Urinary bladder (tissue), 4 donors: ENCODE data around the gene GPR107. TPM values are rescaled to one million over a fixed set of nuclear protein-coding genes. Genes with fewer than 3 reads are reported as not detected.

Source experiments
- DNase-seq: peaks from one replicate; pipeline ENCODE4 v3.0.0-alpha.2; 2015; ENCODE audit errors: extremely low spot score
- H3K27ac ChIP-seq: one replicate; pipeline ENCODE4 v1.5.1; 2013; ENCODE audit warnings: low read depth, mild to moderate bottlenecking, moderate library complexity
- H3K36me3 ChIP-seq: one replicate; pipeline ENCODE4 v1.6.1; 2013; ENCODE audit warnings: mild to moderate bottlenecking, moderate library complexity; ENCODE audit not compliant: insufficient read depth
- H3K4me1 ChIP-seq: one replicate; pipeline ENCODE4 v1.6.1; 2013; ENCODE audit warnings: mild to moderate bottlenecking, moderate library complexity; ENCODE audit not compliant: insufficient read depth
- H3K4me3 ChIP-seq: one replicate; pipeline ENCODE4 v1.5.1; 2013; ENCODE audit warnings: low read depth, low read length
- WGBS: extraction: QIAGEN DNeasy Blood & Tissue Kit; methylation state at CpG from one replicate; pipeline ENCODE4 v1.1.7; 2013; 5-methylcytosine and 5-hydroxymethylcytosine counted together
- polyA plus RNA-seq: library from polyadenylated mRNA; stranded (reverse); fragments of 200-250 nt; gene quantifications from one replicate; pipeline ENCODE4 v1.2.3, GENCODE V29; 2013
- total RNA-seq: library from RNA; depleted of rRNA; stranded (reverse); fragments of >200 nt; gene quantifications from one replicate; pipeline ENCODE4 v1.2.3, GENCODE V29; 2014
- donor health status: healthy with polysubstance abuse.
- donor health status: healthy.

The GPR107 gene
- total and polyA plus RNA-seq, 2 donors: 27.6 to 30.1 TPM

GRCh38 chr9:130092910-130093309 lies 39.2 kb downstream of the GPR107 start:
- Histone ChIP-seq H3K27ac (no peak overlapping the region), H3K4me1 (no peaks in the 10 kb centered on the region), H3K36me3 (peaks cover 6% of the 10 kb centered on the region), H3K4me3 (no peak overlapping the region)
- WGBS: 72% methylated on average over 4 of the region's 4 CpGs
- no peak for DNase-seq

GRCh38 chr9:130095872-130096271 lies 42.2 kb downstream of the GPR107 start:
- H3K4me1 ChIP-seq: no peaks in the 10 kb centered on the region
- 80% methylated on average over 7 of the region's 7 CpGs for WGBS
- no peak overlapping the region for H3K27ac ChIP-seq
- H3K4me3 ChIP-seq: no peak overlapping the region
- peaks cover 3% of the 10 kb centered on the region for H3K36me3 ChIP-seq
- no peak for DNase-seq

DNA sequence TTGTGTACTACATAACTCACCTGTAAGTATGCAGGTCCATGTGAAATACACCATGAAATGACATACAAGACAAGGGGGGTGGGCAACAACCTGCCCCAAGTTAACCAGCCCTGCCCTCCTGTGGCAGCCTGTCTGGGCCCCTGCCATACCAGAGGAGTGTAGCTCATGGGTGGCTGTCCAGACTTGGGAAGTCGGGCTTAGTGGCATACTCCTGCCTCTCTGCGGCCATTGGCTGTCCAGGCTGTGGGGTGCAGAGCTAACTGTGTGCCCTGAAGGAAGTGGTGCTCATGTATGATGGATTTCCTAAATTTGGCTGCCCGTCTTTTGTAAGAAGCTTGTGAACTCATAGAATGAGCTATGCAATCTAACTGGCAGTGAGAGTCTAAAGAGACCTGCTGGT lies 47.0 kb downstream of the GPR107 start:
- no peak for DNase-seq
- H3K27ac ChIP-seq: no peak overlapping the region
- peaks cover 2% of the 10 kb centered on the region for H3K36me3 ChIP-seq
- no peak overlapping the region for H3K4me3 ChIP-seq
- H3K4me1 ChIP-seq: no peaks in the 10 kb centered on the region
- WGBS: 89% methylated on average over 3 of the region's 3 CpGs

- Histone ChIP-seq H3K27ac (no peak overlapping the region), H3K4me3 (no peak overlapping the region), H3K4me1 (no peaks in the 10 kb centered on the region), H3K36me3 (peaks cover 2% of the 10 kb centered on the region)
- 61% methylated on average over 9 of the region's 9 CpGs for WGBS
- DNase-seq: no peak
These were observed 48.2 kb downstream of the GPR107 start for GRCh38 chr9:130101915-130102314.

- no peak overlapping the region for H3K27ac ChIP-seq
- H3K4me1 ChIP-seq: no peaks in the 10 kb centered on the region
- H3K36me3 ChIP-seq: peaks cover 2% of the 10 kb centered on the region
- H3K4me3 ChIP-seq: no peak overlapping the region
- WGBS: 80% methylated on average over 4 of the region's 4 CpGs
- no peak for DNase-seq
These were observed 50.9 kb downstream of the GPR107 start for GRCh38 chr9:130104491-130105193.

DNA sequence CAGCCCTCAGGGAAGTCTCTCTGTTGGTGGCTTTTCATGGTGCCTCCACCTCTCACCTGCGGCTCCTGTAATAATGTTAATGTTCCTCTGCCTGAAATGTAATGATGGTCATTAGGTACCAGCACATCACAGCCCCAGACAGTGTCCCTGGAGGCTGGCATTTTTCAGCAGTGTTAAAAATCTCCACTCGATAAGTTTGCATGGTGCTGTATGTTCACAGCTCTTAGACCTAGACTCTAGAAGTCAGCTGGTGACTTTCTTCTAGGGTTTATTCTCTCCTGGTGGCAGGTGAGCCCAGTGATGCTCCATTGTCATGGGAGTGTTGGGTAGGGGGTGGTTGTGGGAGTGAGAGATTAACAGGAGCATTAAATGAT lies 53.1 kb downstream of the GPR107 start:
- H3K27ac ChIP-seq: no peak overlapping the region
- peaks cover 2% of the 10 kb centered on the region for H3K36me3 ChIP-seq
- no peaks in the 10 kb centered on the region for H3K4me1 ChIP-seq
- DNase-seq: no peak
- 94% methylated on average over 2 of the region's 2 CpGs for WGBS
- H3K4me3 ChIP-seq: no peak overlapping the region

DNA sequence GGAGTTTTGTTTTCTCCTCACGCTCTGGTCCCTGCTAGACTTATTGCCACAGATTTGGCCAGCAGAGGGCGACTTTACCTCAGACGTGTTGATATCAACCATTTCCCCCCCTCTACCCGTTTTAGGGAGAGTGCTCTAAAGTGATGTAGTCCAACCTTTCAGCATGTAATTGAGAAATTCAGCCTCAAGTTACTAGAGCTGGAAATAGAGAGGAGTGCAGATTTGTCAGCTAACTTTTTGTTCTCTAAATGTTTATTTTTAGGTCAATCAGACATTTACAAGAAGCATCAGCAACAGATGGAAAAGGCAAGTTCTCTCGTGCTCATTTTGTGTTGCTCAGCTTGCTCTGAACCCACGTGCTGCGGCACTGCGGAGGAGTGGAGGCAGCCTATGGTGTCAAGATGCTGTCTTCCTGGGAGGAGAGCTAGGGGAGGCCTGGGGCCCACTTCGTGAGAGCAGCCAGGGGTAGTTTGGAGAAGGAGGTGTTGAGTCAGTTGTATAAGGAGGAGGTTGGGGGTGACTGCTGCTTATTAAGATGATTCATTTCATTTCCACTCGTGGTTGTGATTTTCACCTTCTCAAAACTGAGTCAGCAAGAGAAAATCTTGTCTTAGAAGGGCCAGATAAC lies 53.6 kb downstream of the GPR107 start:
- 20% methylated on average over 10 of the region's 10 CpGs for WGBS
- no peaks in the 10 kb centered on the region for H3K4me1 ChIP-seq
- no peak overlapping the region for H3K27ac ChIP-seq
- peaks cover 4% of the 10 kb centered on the region for H3K36me3 ChIP-seq
- peak; percentile 85 for DNase-seq
- H3K4me3 ChIP-seq: no peak overlapping the region

GRCh38 chr9:130107955-130108354 lies 54.2 kb downstream of the GPR107 start:
- peaks cover 4% of the 10 kb centered on the region for H3K36me3 ChIP-seq
- 97% methylated on average over 2 of the region's 2 CpGs for WGBS
- H3K4me3 ChIP-seq: no peak overlapping the region
- H3K4me1 ChIP-seq: no peaks in the 10 kb centered on the region
- no peak for DNase-seq
- H3K27ac ChIP-seq: no peak overlapping the region

GRCh38 chr9:130110166-130110565 lies 56.5 kb downstream of the GPR107 start:
- WGBS: 87% methylated on average over 5 of the region's 5 CpGs

DNA sequence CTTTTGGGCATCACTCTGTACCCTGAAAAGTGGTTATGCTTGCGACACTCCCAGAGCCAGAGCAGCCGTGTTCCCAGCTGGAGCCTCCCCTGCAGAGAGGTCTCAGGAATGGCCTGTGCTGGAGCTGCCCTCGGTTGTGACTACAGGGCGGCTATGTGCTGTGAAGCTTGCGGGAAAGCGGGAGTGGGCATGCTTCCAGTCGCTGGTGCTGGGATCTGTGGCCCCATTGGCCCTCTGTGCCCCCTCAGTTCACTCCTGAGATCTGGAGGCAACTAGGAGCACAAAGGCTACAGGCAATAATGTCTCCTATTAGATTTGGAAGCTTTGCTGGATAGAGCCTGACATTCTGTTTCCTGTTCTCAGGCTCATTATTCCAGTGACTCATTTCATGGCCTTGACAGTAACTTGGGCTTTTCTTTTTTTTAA lies 56.9 kb downstream of the GPR107 start:
- Histone ChIP-seq H3K36me3 (peaks cover 2% of the 10 kb centered on the region), H3K4me1 (no peaks in the 10 kb centered on the region), H3K27ac (peak overlapping the region; percentile 13), H3K4me3 (no peak overlapping the region)
- WGBS: 80% methylated on average over 7 of the region's 7 CpGs
- no peak for DNase-seq

More at GRCh38 chr9:130110166-130110565, 56.5 kb downstream of the GPR107 start:
- no peak for DNase-seq
- H3K36me3 ChIP-seq: peaks cover 4% of the 10 kb centered on the region
- H3K4me1 ChIP-seq: no peaks in the 10 kb centered on the region
- no peak overlapping the region for H3K4me3 ChIP-seq
- peak overlapping the region; percentile 13 for H3K27ac ChIP-seq

- Histone ChIP-seq H3K4me3 (no peak overlapping the region), H3K36me3 (peaks cover 2% of the 10 kb centered on the region), H3K4me1 (no peaks in the 10 kb centered on the region), H3K27ac (no peak overlapping the region)
- DNase-seq: no peak
- WGBS: 53% methylated on average over 30 of the region's 30 CpGs
These were observed 58.3 kb downstream of the GPR107 start for GRCh38 chr9:130111786-130112537.

DNA sequence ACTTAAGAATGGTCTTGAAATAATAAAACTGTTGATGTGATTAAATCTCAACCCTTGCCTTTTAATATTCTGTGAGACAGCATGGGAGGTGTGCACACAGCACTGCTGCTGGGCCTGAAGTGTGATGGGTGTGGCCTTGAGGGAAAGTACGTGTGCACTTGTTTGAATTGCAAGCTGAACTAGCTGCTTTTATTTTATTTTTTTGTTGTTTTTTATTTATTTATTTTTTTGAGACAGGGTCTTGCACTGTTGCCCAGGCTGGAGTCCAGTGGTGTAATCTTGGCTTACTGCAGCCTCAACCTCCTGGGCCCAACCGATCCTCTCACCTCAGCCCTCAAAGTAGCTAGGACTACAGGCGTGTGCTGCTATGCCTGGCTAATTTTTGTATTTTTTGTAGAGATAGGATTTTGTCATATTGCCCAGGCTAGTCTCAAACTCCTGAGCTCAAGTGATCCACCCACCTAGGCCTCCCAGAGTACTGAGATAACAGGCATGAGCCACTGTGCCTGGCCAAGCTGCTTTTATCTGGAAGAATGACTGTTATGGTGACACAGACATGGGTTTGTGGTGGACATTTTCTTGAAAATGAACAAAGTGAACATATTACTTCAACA lies 58.9 kb downstream of the GPR107 start:
- 58% methylated on average over 3 of the region's 3 CpGs for WGBS
- H3K4me1 ChIP-seq: no peaks in the 10 kb centered on the region
- no peak overlapping the region for H3K4me3 ChIP-seq
- peaks cover 2% of the 10 kb centered on the region for H3K36me3 ChIP-seq
- no peak overlapping the region for H3K27ac ChIP-seq
- DNase-seq: no peak

GRCh38 chr9:130114741-130115140 lies 61.0 kb downstream of the GPR107 start:
- Histone ChIP-seq H3K36me3 (peaks cover 2% of the 10 kb centered on the region), H3K4me1 (no peaks in the 10 kb centered on the region), H3K27ac (no peak overlapping the region), H3K4me3 (no peak overlapping the region)
- DNase-seq: no peak
